ENCODE measurements around the gene ORMDL2. TPM values are rescaled to one million over a fixed set of nuclear protein-coding genes. Genes with fewer than 3 reads are reported as not detected.

ORMDL2 gene
- total RNA-seq, 2 experiments from 2014 or later, result 56.3 to 60.2 TPM

- POLR2A ChIA-PET, result interaction anchor here (0.9 to 3.6 kb wide), 4 partner anchors 18 to 120 kb away, joined by 3 to 13 read pairs (median 5); partner anchors contain the start of genes DNAJC14 and PYM1
- Mint-ChIP-seq H3K4me1 (peaks cover 39% of the 10 kb centered on the region), H3K27me3 (no peaks in the 10 kb centered on the region), H3K4me3 (no peak overlapping the region), H3K9me3 (no peaks in the 10 kb centered on the region), H3K36me3 (ENCODE audit: low read depth) (peaks cover 40% of the 10 kb centered on the region), H3K27ac (no peak overlapping the region)
- CTCF ChIA-PET, result interaction anchor here (0.9 to 1.8 kb wide), 3 partner anchors 18 to 128 kb away, joined by 3 to 6 read pairs (median 3); no protein-coding TSS in a partner anchor
- DNase-seq, result no peak
Observed at GRCh38 chr12:55812088-55812487, 5.8 kb upstream of the ORMDL2 start.

GRCh38 chr12:55814257-55814656 is 3.6 kb upstream of the ORMDL2 start:
- DNase-seq, result no peak
- Mint-ChIP-seq H3K9me3 (no peaks in the 10 kb centered on the region), H3K36me3 (ENCODE audit: low read depth) (peaks cover 38% of the 10 kb centered on the region), H3K4me1 (peaks cover 50% of the 10 kb centered on the region), H3K27ac (no peak overlapping the region), H3K27me3 (no peaks in the 10 kb centered on the region), H3K4me3 (no peak overlapping the region)
- ChIA-PET CTCF (interaction anchor here (1.2 to 1.3 kb wide), 2 partner anchors 18 to 76 kb away, joined by 3 to 4 read pairs; no protein-coding TSS in a partner anchor), POLR2A (interaction anchor here (0.6 to 3.6 kb wide), 2 partner anchors 16 to 51 kb away, joined by 3 to 13 read pairs; partner anchors contain the start of gene DNAJC14)

- H3K4me1 Mint-ChIP-seq, result peaks cover 52% of the 10 kb centered on the region
- H3K9me3 Mint-ChIP-seq, result no peaks in the 10 kb centered on the region
- no peak for DNase-seq
- H3K4me3 Mint-ChIP-seq, result no peak overlapping the region
- H3K27ac Mint-ChIP-seq, result no peak overlapping the region
- no peaks in the 10 kb centered on the region for H3K27me3 Mint-ChIP-seq
- peaks cover 44% of the 10 kb centered on the region for H3K36me3 Mint-ChIP-seq (ENCODE audit: low read depth)
- ChIA-PET POLR2A (interaction anchor here (0.6 to 3.7 kb wide), 8 partner anchors 15 to 122 kb away, joined by 3 to 91 read pairs (median 4); partner anchors contain the start of genes DGKA, GDF11 and PYM1), CTCF (no interaction called here)
Observed at GRCh38 chr12:55815473-55815872, 2.4 kb upstream of the ORMDL2 start.

GRCh38 chr12:55816881-55817344 is 928 bp upstream of the ORMDL2 start:
- Mint-ChIP-seq H3K4me1 (peaks cover 49% of the 10 kb centered on the region), H3K36me3 (ENCODE audit: low read depth) (peaks cover 54% of the 10 kb centered on the region), H3K27me3 (no peaks in the 10 kb centered on the region), H3K9me3 (no peaks in the 10 kb centered on the region), H3K4me3 (no peak overlapping the region), H3K27ac (no peak overlapping the region)
- ChIA-PET POLR2A (interaction anchor here (0.7 to 5.8 kb wide), 26 partner anchors 8 to 543 kb away, joined by 3 to 105 read pairs (median 8); partner anchors contain the start of genes BLOC1S1, CD63, CNPY2 and DGKA), CTCF (interaction anchor here (0.8 to 5.1 kb wide), 17 partner anchors 10 to 405 kb away, joined by 3 to 51 read pairs (median 5); partner anchors contain the start of genes DGKA, DNAJC14, ESYT1 and GDF11)
- DNase-seq, result no peak

GRCh38 chr12:55818140-55818728 is 393 bp downstream of the ORMDL2 start:
- no peaks in the 10 kb centered on the region for H3K9me3 Mint-ChIP-seq
- DNase-seq, result no peak
- ChIA-PET CTCF (interaction anchor here (0.9 to 5.1 kb wide), 26 partner anchors 9 to 818 kb away, joined by 3 to 51 read pairs (median 5); partner anchors contain the start of genes CD63, DGKA, DNAJC14 and ESYT1), POLR2A (interaction anchor here (0.6 to 5.8 kb wide), 29 partner anchors 9 to 542 kb away, joined by 3 to 105 read pairs (median 6); partner anchors contain the start of genes ANKRD52, BLOC1S1, CD63 and CNPY2)
- no peaks in the 10 kb centered on the region for H3K27me3 Mint-ChIP-seq
- peaks cover 45% of the 10 kb centered on the region for H3K4me1 Mint-ChIP-seq
- no peak overlapping the region for H3K27ac Mint-ChIP-seq
- no peak overlapping the region for H3K4me3 Mint-ChIP-seq
- peaks cover 58% of the 10 kb centered on the region for H3K36me3 Mint-ChIP-seq (ENCODE audit: low read depth)

- Mint-ChIP-seq H3K9me3 (no peaks in the 10 kb centered on the region), H3K4me1 (peaks cover 48% of the 10 kb centered on the region), H3K27ac (no peak overlapping the region), H3K4me3 (no peak overlapping the region), H3K36me3 (ENCODE audit: low read depth) (peaks cover 56% of the 10 kb centered on the region), H3K27me3 (no peaks in the 10 kb centered on the region)
- no peak for DNase-seq
- ChIA-PET CTCF (interaction anchor here (1.1 to 5.1 kb wide), 11 partner anchors 11 to 403 kb away, joined by 3 to 51 read pairs (median 11); partner anchors contain the start of genes DGKA, DNAJC14, GDF11 and PYM1), POLR2A (interaction anchor here (1.2 to 5.8 kb wide), 13 partner anchors 8 to 439 kb away, joined by 3 to 105 read pairs (median 12); partner anchors contain the start of genes ANKRD52, CD63, DGKA and DNAJC14)
Observed at GRCh38 chr12:55818886-55819285, 1.0 kb downstream of the ORMDL2 start.

- H3K4me1 Mint-ChIP-seq, result peaks cover 48% of the 10 kb centered on the region
- CTCF ChIA-PET, result interaction anchor here (1.0 to 5.1 kb wide), 5 partner anchors 9 to 153 kb away, joined by 3 to 47 read pairs (median 4); partner anchors contain the start of genes DNAJC14 and RAB5B
- POLR2A ChIA-PET, result interaction anchor here (1.1 to 5.8 kb wide), 5 partner anchors 11 to 134 kb away, joined by 3 to 105 read pairs (median 4); partner anchors contain the start of gene DNAJC14
- H3K27me3 Mint-ChIP-seq, result no peaks in the 10 kb centered on the region
- no peak for DNase-seq
- no peaks in the 10 kb centered on the region for H3K9me3 Mint-ChIP-seq
- no peak overlapping the region for H3K4me3 Mint-ChIP-seq
- peaks cover 54% of the 10 kb centered on the region for H3K36me3 Mint-ChIP-seq (ENCODE audit: low read depth)
- no peak overlapping the region for H3K27ac Mint-ChIP-seq
Observed at GRCh38 chr12:55820679-55821078, 2.8 kb downstream of the ORMDL2 start.

- Mint-ChIP-seq H3K4me3 (no peak overlapping the region), H3K9me3 (no peaks in the 10 kb centered on the region), H3K4me1 (peaks cover 55% of the 10 kb centered on the region), H3K36me3 (ENCODE audit: low read depth) (peaks cover 62% of the 10 kb centered on the region), H3K27me3 (no peaks in the 10 kb centered on the region), H3K27ac (peak overlapping the region; percentile 17)
- ChIA-PET CTCF (interaction anchor here (1.0 to 1.3 kb wide), 2 partner anchors 83 to 104 kb away, joined by 3 read pairs; no protein-coding TSS in a partner anchor), POLR2A (no interaction called here)
- no peak for DNase-seq
Observed at GRCh38 chr12:55822228-55822627, 4.4 kb downstream of the ORMDL2 start.

GRCh38 chr12:55823419-55823818 is 5.6 kb downstream of the ORMDL2 start:
- H3K36me3 Mint-ChIP-seq (ENCODE audit: low read depth), result peaks cover 71% of the 10 kb centered on the region
- H3K9me3 Mint-ChIP-seq, result no peaks in the 10 kb centered on the region
- ChIA-PET CTCF (interaction anchor here (0.7 to 1.3 kb wide), 2 partner anchors 103 to 1246 kb away, joined by 3 read pairs; no protein-coding TSS in a partner anchor), POLR2A (interaction anchor here (0.6 to 1.3 kb wide), 4 partner anchors 79 to 295 kb away, joined by 3 to 4 read pairs (median 3); partner anchors contain the start of gene ZC3H10)
- H3K4me3 Mint-ChIP-seq, result no peak overlapping the region
- peaks cover 64% of the 10 kb centered on the region for H3K4me1 Mint-ChIP-seq
- no peak for DNase-seq
- H3K27me3 Mint-ChIP-seq, result no peaks in the 10 kb centered on the region
- peak overlapping the region; percentile 49 for H3K27ac Mint-ChIP-seq

GRCh38 chr12:55824726-55825125 is 6.9 kb downstream of the ORMDL2 start:
- peaks cover 63% of the 10 kb centered on the region for H3K36me3 Mint-ChIP-seq (ENCODE audit: low read depth)
- H3K9me3 Mint-ChIP-seq, result no peaks in the 10 kb centered on the region
- DNase-seq, result no peak
- H3K27ac Mint-ChIP-seq, result peak overlapping the region; percentile 46
- H3K4me3 Mint-ChIP-seq, result peak overlapping the region; percentile 11
- POLR2A ChIA-PET, result interaction anchor here (0.6 to 1.2 kb wide), 5 partner anchors 8 to 149 kb away, joined by 3 read pairs; partner anchors contain the start of genes PYM1 and RAB5B
- H3K27me3 Mint-ChIP-seq, result no peaks in the 10 kb centered on the region
- CTCF ChIA-PET, result interaction anchor here (0.5 to 1.8 kb wide), 10 partner anchors 86 to 893 kb away, joined by 3 to 6 read pairs (median 4); partner anchors contain the start of gene SUOX
- H3K4me1 Mint-ChIP-seq, result peaks cover 57% of the 10 kb centered on the region

- no peak for DNase-seq
- CTCF ChIA-PET, result interaction anchor here (0.9 kb wide), 1 partner anchor 10 kb away, joined by 4 read pairs; the partner anchor contains the start of genes ORMDL2 and SARNP
- H3K4me3 Mint-ChIP-seq, result peak overlapping the region; percentile 99
- no peaks in the 10 kb centered on the region for H3K27me3 Mint-ChIP-seq
- POLR2A ChIA-PET, result interaction anchor here (1.0 to 2.7 kb wide), 2 partner anchors 10 to 36 kb away, joined by 3 to 21 read pairs; partner anchors contain the start of genes ORMDL2 and SARNP
- H3K36me3 Mint-ChIP-seq (ENCODE audit: low read depth), result peaks cover 36% of the 10 kb centered on the region
- peaks cover 72% of the 10 kb centered on the region for H3K4me1 Mint-ChIP-seq
- H3K27ac Mint-ChIP-seq, result peak overlapping the region; percentile 71
- no peaks in the 10 kb centered on the region for H3K9me3 Mint-ChIP-seq
Observed at GRCh38 chr12:55827806-55828205, 10.0 kb downstream of the ORMDL2 start.

- H3K36me3 Mint-ChIP-seq (ENCODE audit: low read depth), result peaks cover 31% of the 10 kb centered on the region
- peak overlapping the region; percentile 94 for H3K27ac Mint-ChIP-seq
- H3K4me1 Mint-ChIP-seq, result peaks cover 67% of the 10 kb centered on the region
- no peaks in the 10 kb centered on the region for H3K27me3 Mint-ChIP-seq
- no peaks in the 10 kb centered on the region for H3K9me3 Mint-ChIP-seq
- peak overlapping the region; percentile 99 for H3K4me3 Mint-ChIP-seq
- POLR2A ChIA-PET, result interaction anchor here (1.0 to 6.1 kb wide), 9 partner anchors 10 to 146 kb away, joined by 3 to 105 read pairs (median 10); partner anchors contain the start of genes ORMDL2, PYM1, RAB5B and SARNP
- CTCF ChIA-PET, result interaction anchor here (1.4 to 2.8 kb wide), 3 partner anchors 10 to 105 kb away, joined by 3 to 36 read pairs (median 22); partner anchors contain the start of genes ORMDL2, PYM1 and SARNP
- DNase-seq, result no peak
Observed at GRCh38 chr12:55828357-55828756, 10.5 kb downstream of the ORMDL2 start.
